ENCODE results near the gene RTN3.
"Not testable (repeated sequence)": the region's sequence is repeated elsewhere in the genome, so short reads cannot be mapped to it uniquely, and the experiment has no call there.

Gene RTN3

GRCh38 chr11:63670096-63670432, 11.2 kb upstream of the RTN3 start:
- no peak for TF ChIP-seq TAF1 (IDR thresholded peaks at IDR 0.05; ENCODE audit: borderline replicate concordance, low read depth, low read length)
- no peak for TF ChIP-seq POLR2A (IDR thresholded peaks at IDR 0.05; ENCODE audit: low read depth, low read length)
- TF ChIP-seq POLR2AphosphoS5 (IDR thresholded peaks at IDR 0.05; ENCODE audit: low read depth, low read length) = no peak
- FAIRE-seq (no peak), DNase-seq (ENCODE audit: insufficient read length) (no peak)

GRCh38 chr11:63670433-63671321, 10.6 kb upstream of the RTN3 start:
- DNase-seq (ENCODE audit: insufficient read length) = peak; percentile 47
- FAIRE-seq = peak; percentile 58

GRCh38 chr11:63671322-63672155, 9.8 kb upstream of the RTN3 start, which contains the start of gene ATL3:
TSS of gene ATL3 (minus strand) at chr11:63671376. CDS start at chr11:63671335, 41 bp downstream.
- peak; percentile 96 for FAIRE-seq
- DNase-seq (ENCODE audit: insufficient read length) = peak; percentile 94
- TF ChIP-seq POLR2A (IDR thresholded peaks at IDR 0.05; ENCODE audit: low read depth, low read length) = peak; percentile 69; the same call in 1 of the 2 replicates
- TF ChIP-seq POLR2AphosphoS5 (IDR thresholded peaks at IDR 0.05; ENCODE audit: low read depth, low read length) = peak; percentile 55; the same call in 1 of the 2 replicates
- TF ChIP-seq TAF1 (IDR thresholded peaks at IDR 0.05; ENCODE audit: borderline replicate concordance, low read depth, low read length) = no peak

More at GRCh38 chr11:63670433-63671321, 10.6 kb upstream of the RTN3 start:
- no peak for TF ChIP-seq POLR2AphosphoS5 (IDR thresholded peaks at IDR 0.05; ENCODE audit: low read depth, low read length)
- no peak for TF ChIP-seq TAF1 (IDR thresholded peaks at IDR 0.05; ENCODE audit: borderline replicate concordance, low read depth, low read length)
- TF ChIP-seq POLR2A (IDR thresholded peaks at IDR 0.05; ENCODE audit: low read depth, low read length) = no peak

- FAIRE-seq (no peak), DNase-seq (ENCODE audit: insufficient read length) (no peak)
- TF ChIP-seq POLR2AphosphoS5 (IDR thresholded peaks at IDR 0.05; ENCODE audit: low read depth, low read length) (no peak), TAF1 (IDR thresholded peaks at IDR 0.05; ENCODE audit: borderline replicate concordance, low read depth, low read length) (no peak), POLR2A (IDR thresholded peaks at IDR 0.05; ENCODE audit: low read depth, low read length) (no peak)
Observed at GRCh38 chr11:63672156-63672463, 9.2 kb upstream of the RTN3 start.

- FAIRE-seq (peak; percentile 5), DNase-seq (ENCODE audit: insufficient read length) (no peak)
- no peak for TF ChIP-seq TAF1 (IDR thresholded peaks at IDR 0.05; ENCODE audit: borderline replicate concordance, low read depth, low read length)
- TF ChIP-seq POLR2A (IDR thresholded peaks at IDR 0.05; ENCODE audit: low read depth, low read length) = no peak
- TF ChIP-seq POLR2AphosphoS5 (IDR thresholded peaks at IDR 0.05; ENCODE audit: low read depth, low read length) = no peak
Observed at GRCh38 chr11:63672936-63673539, 8.3 kb upstream of the RTN3 start.

GRCh38 chr11:63673579-63673978, 7.7 kb upstream of the RTN3 start:
- TF ChIP-seq TAF1 (IDR thresholded peaks at IDR 0.05; ENCODE audit: borderline replicate concordance, low read depth, low read length) (no peak), POLR2A (IDR thresholded peaks at IDR 0.05; ENCODE audit: low read depth, low read length) (no peak), POLR2AphosphoS5 (IDR thresholded peaks at IDR 0.05; ENCODE audit: low read depth, low read length) (no peak)
- DNase-seq (ENCODE audit: insufficient read length) (no peak), FAIRE-seq (no peak)

GRCh38 chr11:63680834-63681320, 423 bp upstream of the RTN3 start:
- FAIRE-seq = no peak
- TF ChIP-seq POLR2AphosphoS5 (IDR thresholded peaks at IDR 0.05; ENCODE audit: low read depth, low read length) (no peak), POLR2A (IDR thresholded peaks at IDR 0.05; ENCODE audit: low read depth, low read length) (no peak), TAF1 (IDR thresholded peaks at IDR 0.05; ENCODE audit: borderline replicate concordance, low read depth, low read length) (no peak)
- no peak for DNase-seq (ENCODE audit: insufficient read length)

GRCh38 chr11:63682066-63683021, 1.0 kb downstream of the RTN3 start:
- peak; percentile 14 for FAIRE-seq
- DNase-seq (ENCODE audit: insufficient read length) = no peak
- TF ChIP-seq TAF1 (IDR thresholded peaks at IDR 0.05; ENCODE audit: borderline replicate concordance, low read depth, low read length) (no peak), POLR2A (IDR thresholded peaks at IDR 0.05; ENCODE audit: low read depth, low read length) (no peak), POLR2AphosphoS5 (IDR thresholded peaks at IDR 0.05; ENCODE audit: low read depth, low read length) (no peak)

- DNase-seq (ENCODE audit: insufficient read length) = no peak
- no peak for FAIRE-seq
- TF ChIP-seq POLR2A (IDR thresholded peaks at IDR 0.05; ENCODE audit: low read depth, low read length) = no peak
- no peak for TF ChIP-seq POLR2AphosphoS5 (IDR thresholded peaks at IDR 0.05; ENCODE audit: low read depth, low read length)
- TF ChIP-seq TAF1 (IDR thresholded peaks at IDR 0.05; ENCODE audit: borderline replicate concordance, low read depth, low read length) = no peak
Observed at GRCh38 chr11:63683133-63683991, 2.1 kb downstream of the RTN3 start.

GRCh38 chr11:63685158-63685721, 3.9 kb downstream of the RTN3 start:
- not testable (repeated sequence) for DNase-seq (ENCODE audit: insufficient read length); FAIRE-seq

All from GM12892 (cell line).